SKM-1 (cell line): ENCODE results near the gene CD300A.
"Not testable (repeated sequence)": the region's sequence is repeated elsewhere in the genome, so short reads cannot be mapped to it uniquely, and the experiment has no call there.

Experiments
- DNase-seq: peaks from one replicate; lab custom pipeline; 2025; ENCODE audit not compliant: unreplicated experiment; lab: John Stamatoyannopoulos, UW

Gene CD300A

GRCh38 chr17:74516561-74517328 lies 50.3 kb downstream of the CD300A start:
- no peak for DNase-seq

DNA sequence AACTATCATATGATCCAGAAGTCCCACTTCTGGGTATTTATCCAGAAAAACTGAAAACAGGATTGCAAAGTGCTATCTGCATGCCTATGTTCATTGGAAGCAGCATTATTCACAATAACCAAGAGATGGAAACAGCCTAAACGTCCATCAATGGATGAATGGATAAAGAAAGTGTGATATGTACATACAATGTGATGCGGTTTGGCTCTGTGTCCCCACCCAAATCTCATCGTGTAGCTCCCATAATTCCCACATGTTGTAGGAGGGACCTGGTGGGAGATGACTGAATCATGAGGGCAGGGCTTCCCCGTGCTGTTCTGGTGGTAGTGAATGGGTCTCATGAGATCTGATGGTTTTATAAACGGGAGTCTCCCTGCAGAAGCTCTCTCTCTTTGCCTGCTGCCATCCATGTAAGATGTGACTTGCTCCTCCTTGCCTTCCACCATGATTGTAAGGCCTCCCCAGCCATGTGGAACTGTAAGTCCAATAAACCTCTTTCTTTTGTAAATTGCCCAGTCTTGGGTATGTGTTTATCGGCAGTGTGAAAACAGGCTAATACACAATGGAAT lies 52.1 kb downstream of the CD300A start:
- DNase-seq: not testable (repeated sequence)

DNA sequence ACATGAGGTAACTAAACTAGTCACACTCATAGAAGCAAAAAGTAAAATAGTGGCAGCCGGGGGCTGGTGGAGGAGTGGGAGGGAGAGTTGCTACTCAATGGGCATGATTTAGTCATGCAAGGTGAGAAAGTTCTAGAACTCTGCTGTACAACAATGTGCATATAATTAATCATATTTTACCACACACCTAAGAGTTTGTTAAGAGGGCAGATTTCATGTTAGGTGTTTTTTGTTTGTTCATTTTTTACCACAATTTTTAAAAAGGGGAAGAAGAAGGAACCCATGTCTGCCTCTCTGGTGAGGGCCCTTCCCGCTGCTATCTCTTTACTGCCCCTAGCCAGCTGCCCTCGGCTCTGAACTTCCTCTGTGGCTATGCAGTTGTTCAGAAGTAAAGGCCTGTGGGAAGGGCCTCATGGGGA lies 53.6 kb downstream of the CD300A start:
- DNase-seq: peak; percentile 73

- DNase-seq: peak; percentile 67
Observed at GRCh38 chr17:74520790-74521480, 54.5 kb downstream of the CD300A start.

GRCh38 chr17:74521701-74522201 lies 55.3 kb downstream of the CD300A start:
- DNase-seq: peak; percentile 89

DNA sequence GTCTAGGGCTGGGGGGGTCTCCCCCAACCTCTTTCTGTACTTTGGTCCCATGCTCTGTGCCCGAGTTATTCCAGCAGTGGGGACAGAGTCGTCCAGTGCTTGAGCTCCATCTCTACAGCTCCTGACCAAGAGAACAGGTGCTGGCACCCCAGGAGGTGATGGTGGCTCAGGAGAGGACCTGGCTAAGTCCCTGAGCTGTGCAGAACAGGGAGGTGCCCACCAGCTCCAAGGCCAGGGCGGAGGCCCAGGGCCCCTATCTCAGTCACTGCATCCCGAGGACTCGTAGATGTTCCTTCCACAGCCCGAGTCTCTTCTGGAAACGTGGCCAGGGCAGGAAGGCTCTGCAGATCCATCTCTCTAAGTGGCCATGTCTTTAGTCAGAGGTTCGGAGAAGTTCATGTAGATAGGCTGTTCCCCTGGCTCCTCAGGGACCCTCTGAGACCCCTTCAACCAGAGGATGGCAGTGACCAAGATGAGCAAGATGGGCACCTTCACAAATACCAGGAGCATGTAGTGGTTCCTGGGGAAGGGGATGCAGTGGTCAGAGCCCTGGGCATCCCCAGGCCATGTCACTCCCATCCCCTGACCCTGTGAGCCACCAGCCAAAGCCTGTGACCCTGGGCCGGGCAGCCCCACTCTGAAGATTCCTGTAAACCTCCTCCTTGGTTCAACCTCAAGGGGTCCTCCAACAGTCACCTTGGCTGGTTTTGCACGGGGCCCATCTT lies 56.1 kb downstream of the CD300A start:
- DNase-seq: no peak

DNA sequence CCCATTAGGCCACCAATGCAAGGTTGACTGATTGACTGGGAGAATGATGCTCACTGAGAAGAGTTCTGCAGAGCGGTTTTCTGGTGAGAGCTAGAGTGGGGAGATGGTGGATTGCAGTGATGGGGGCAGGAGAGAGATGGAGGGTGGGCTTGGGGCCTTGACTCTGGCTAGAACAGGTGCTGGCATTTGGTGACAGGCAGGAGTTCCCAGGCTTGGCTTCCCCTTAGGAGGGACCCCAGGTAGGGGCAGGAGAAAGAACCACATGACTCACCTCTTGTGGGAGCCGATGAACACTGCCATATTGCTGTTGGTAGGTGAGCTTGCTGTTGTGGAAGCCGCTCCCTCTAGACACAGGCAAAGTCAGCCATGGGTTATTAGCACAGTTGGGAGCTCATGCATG lies 56.9 kb downstream of the CD300A start:
- DNase-seq: no peak

DNA sequence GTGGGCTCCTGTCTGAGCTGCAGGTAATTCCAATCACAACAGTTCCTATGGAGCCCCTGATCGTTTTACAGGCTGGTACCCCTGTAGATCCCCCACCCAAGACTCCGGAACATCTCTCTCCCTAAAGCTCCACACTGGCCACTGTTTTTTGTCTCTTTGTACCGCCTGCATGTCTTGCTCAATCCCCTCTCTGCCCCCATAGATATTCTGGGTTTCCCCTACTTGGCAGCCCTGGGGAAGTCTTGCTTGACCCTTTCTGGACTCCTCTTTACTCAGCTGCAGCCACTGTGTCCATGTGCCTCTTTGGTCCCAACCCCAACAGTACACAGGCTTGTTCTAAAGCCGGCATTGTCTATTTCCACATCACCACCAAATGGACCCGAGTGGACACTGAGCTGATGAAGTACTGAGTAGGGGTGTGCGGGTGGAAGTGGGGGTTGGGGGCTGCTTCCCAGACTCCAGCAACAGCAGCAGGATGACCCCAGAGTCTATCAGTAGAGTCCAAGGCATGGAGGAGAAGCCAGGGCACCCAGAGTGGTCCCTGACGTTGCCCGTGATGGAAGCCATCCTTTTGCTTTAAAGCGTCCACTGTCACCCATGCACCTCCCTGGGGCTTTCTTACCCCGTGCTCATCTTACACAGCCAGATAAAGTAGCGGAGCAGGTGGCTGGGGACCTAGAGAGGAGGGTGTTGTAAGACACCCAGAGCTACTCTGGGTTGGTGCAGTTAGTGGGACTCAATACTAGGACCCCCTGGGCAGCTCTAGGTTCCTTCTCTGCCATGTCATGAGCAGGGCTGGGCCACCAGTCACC lies 58.4 kb downstream of the CD300A start:
- no peak for DNase-seq

DNA sequence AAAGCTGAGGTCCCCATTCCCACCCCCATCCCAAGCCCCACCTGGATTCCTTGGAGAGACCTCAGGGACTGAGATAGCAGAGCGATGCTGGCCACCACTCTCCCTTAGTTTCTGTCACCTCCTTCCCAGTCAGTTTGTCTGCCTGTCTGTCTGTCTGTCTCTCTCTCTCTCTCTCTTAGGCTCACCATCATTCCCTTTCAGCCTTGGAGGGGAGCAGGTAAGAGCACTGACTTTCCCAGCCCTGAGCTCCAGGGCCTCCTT lies 59.0 kb downstream of the CD300A start:
- DNase-seq: no peak

- DNase-seq: no peak
Observed at GRCh38 chr17:74525781-74526288, 59.4 kb downstream of the CD300A start.

DNA sequence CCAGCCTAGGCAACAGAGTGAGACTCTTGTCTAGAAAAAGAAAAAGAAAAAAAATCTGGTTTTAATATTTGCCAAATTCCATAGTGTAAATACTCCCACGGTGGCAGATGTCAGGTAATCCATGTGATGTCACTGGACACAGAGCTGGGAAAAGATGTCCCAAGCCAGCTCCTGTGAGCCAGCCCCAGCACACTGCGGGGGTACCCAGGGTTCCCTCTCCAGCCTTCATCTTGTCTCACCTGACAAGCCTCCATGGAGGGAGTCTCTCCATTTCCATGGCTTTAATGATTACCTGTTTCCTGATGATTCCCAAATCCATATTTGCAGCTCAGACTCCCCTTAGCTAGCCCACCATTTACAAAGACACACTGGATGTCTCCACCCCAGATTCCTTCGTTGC lies 60.2 kb downstream of the CD300A start:
- no peak for DNase-seq

- no peak for DNase-seq
Observed at GRCh38 chr17:74527081-74527480, 60.6 kb downstream of the CD300A start.

- DNase-seq: no peak
Observed at GRCh38 chr17:74527756-74528155, 61.3 kb downstream of the CD300A start.

- peak; percentile 98 for DNase-seq
Observed at GRCh38 chr17:74528491-74529199, 62.2 kb downstream of the CD300A start.

GRCh38 chr17:74529243-74529642 lies 62.8 kb downstream of the CD300A start:
- DNase-seq: no peak

GRCh38 chr17:74530831-74531150 lies 64.4 kb downstream of the CD300A start:
- no peak for DNase-seq

- peak; percentile 16 for DNase-seq
Observed at GRCh38 chr17:74531231-74531761, 64.9 kb downstream of the CD300A start, which contains the start of gene CD300LB. Gene CD300LB, minus strand, starts transcription at chr17:74531475. Its CDS starts 125 bp downstream, at chr17:74531350.

DNA sequence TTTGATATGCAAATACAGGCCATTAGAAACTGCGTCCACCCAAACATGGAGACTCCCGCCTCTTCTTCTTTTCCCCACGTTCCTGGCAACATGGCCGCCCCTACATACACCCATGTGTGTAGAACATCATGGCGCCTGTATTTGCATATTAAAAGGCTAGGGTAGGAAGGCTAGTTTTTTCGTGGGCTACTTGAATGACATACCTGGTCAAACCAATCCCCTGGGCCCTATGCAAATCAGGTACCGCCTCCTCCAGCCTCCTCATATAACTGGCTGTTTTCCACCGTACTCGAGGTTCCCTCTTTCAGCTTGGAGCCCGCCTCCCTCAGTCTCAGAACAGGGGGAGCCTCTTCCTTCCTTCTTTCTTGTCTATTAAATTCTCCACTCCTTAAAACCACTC lies 65.7 kb downstream of the CD300A start:
- peak; percentile 97 for DNase-seq
